HG02970 (cell line): ENCODE results near the gene UBE3B.

Experiments
- ATAC-seq: cut with Tn5 transposase; IDR thresholded peaks from one replicate; pipeline ENCODE4 v1.9.1; 2021; ENCODE audit warnings: mild to moderate bottlenecking, moderate library complexity, moderate number of reproducible peaks; ENCODE audit not compliant: unreplicated experiment, low FRiP score

UBE3B gene

GRCh38 chr12:109448707-109449390, 28.6 kb upstream of the UBE3B start:
- ATAC-seq = no peak

- no peak for ATAC-seq
These were observed 27.4 kb upstream of the UBE3B start for GRCh38 chr12:109449845-109450532.

- no peak for ATAC-seq
These were observed 26.5 kb upstream of the UBE3B start for GRCh38 chr12:109450980-109451379.

GRCh38 chr12:109451400-109451799, 26.0 kb upstream of the UBE3B start:
- no peak for ATAC-seq

- no peak for ATAC-seq
These were observed 24.9 kb upstream of the UBE3B start for GRCh38 chr12:109452489-109452888.

GRCh38 chr12:109455706-109456105, 21.7 kb upstream of the UBE3B start:
- ATAC-seq = no peak

GRCh38 chr12:109458086-109458485, 19.3 kb upstream of the UBE3B start:
- ATAC-seq = no peak

- ATAC-seq = no peak
These were observed 18.6 kb upstream of the UBE3B start for GRCh38 chr12:109458771-109459208.

GRCh38 chr12:109459247-109459646, 18.2 kb upstream of the UBE3B start:
- ATAC-seq = no peak

GRCh38 chr12:109460538-109460937, 16.9 kb upstream of the UBE3B start:
- ATAC-seq = no peak

GRCh38 chr12:109461049-109461845, 16.2 kb upstream of the UBE3B start:
- no peak for ATAC-seq

GRCh38 chr12:109461846-109462756, 15.3 kb upstream of the UBE3B start:
- ATAC-seq = no peak

GRCh38 chr12:109462868-109463692, 14.4 kb upstream of the UBE3B start:
- ATAC-seq = no peak

GRCh38 chr12:109463756-109464155, 13.7 kb upstream of the UBE3B start:
- ATAC-seq = no peak

- ATAC-seq = no peak
These were observed 12.6 kb upstream of the UBE3B start for GRCh38 chr12:109464642-109465351.

- no peak for ATAC-seq
These were observed 11.1 kb upstream of the UBE3B start for GRCh38 chr12:109466305-109466704.

GRCh38 chr12:109466821-109467220, 10.6 kb upstream of the UBE3B start:
- no peak for ATAC-seq

GRCh38 chr12:109467978-109468676, 9.3 kb upstream of the UBE3B start:
- ATAC-seq = no peak
